GM12891 (cell line): Measurements from ENCODE around the gene PCK2.

Experiments used
- POLR2A ChIP-seq: IDR thresholded peaks from 2 replicates; pipeline ENCODE4 v1.6.1; 2011; ENCODE audit warnings: low read depth, low read length, control low read depth
- POLR2AphosphoS5 ChIP-seq: IDR thresholded peaks from 2 replicates; pipeline ENCODE4 v1.6.1; 2011; ENCODE audit warnings: low read depth, low read length, control low read depth

- TF ChIP-seq POLR2A (peak; percentile 84), POLR2AphosphoS5 (peak; percentile 16)
Observed at GRCh38 chr14:24113801-24114531, 19.9 kb downstream of the PCK2 start.
